Prostate gland (tissue), 2 donors: ENCODE data around the gene PEX11A. TPM values are rescaled to one million over a fixed set of nuclear protein-coding genes. Genes with fewer than 3 reads are reported as not detected.

ENCODE experiments used
- DNase-seq: peaks from one replicate; pipeline ENCODE4 v3.0.0-alpha.2; 2019; ENCODE audit warnings: low spot score
- H3K27ac ChIP-seq, 2 donors: fragments of 200-600 bp; sonication (generic); 2 replicates each; pipeline ENCODE4 v1.5.1; 2017 to 2019
- H3K27me3 ChIP-seq: fragments of 200-600 bp; sonication (generic); replicated peaks from 2 replicates; pipeline ENCODE4 v1.5.1; 2019; ENCODE audit not compliant: insufficient read depth
- H3K36me3 ChIP-seq, 2 donors: fragments of 200-600 bp; sonication (generic); 1 replicate in 1 of 2; 2 replicates in 1 of 2; pipeline versions ENCODE4 v1.5.1 to v1.8.1; 2017 to 2019
- H3K4me1 ChIP-seq: fragments of 200-600 bp; sonication (generic); replicated peaks from 2 replicates; pipeline ENCODE4 v1.5.1; 2019
- H3K4me3 ChIP-seq, 2 donors: fragments of 200-600 bp; sonication (generic); 2 replicates each; pipeline ENCODE4 v1.5.1; 2017 to 2019
- H3K9me3 ChIP-seq: fragments of 200-600 bp; sonication (generic); 2 replicates; pipeline ENCODE4 v1.5.1; 2017
- POLR2A ChIP-seq: fragments of 450-650 bp; IDR thresholded peaks from one replicate; pipeline ENCODE4 v1.6.1; 2016; ENCODE audit warnings: antibody characterized with exemption, mild to moderate bottlenecking
- POLR2AphosphoS5 ChIP-seq: sonication (generic); formaldehyde crosslinking; IDR thresholded peaks from one replicate; pipeline ENCODE4 v1.6.1; 2017; ENCODE audit warnings: antibody characterized with exemption
- WGBS: methylation state at CpG from one replicate; pipeline ENCODE4 v1.1.5; 2018; 5-methylcytosine and 5-hydroxymethylcytosine counted together
- intact Hi-C: fragments of 100-400 bp; cut with DNase I; formaldehyde crosslinking; loops from one replicate; pipeline ENCODE4 v1.14.2; 2022
- total RNA-seq, 2 donors: library from RNA; depleted of rRNA; stranded (reverse); fragments of >200 nt; gene quantifications; one replicate each; pipeline ENCODE4 v1.1.0, GENCODE V29; 2016
- TF ChIP-seq, protein P1 (sequence below), 4 experiments: fragments of 200-600 bp in 2 of 4; fragments of 450-650 bp in 2 of 4; sonication (generic) in 2 of 4; IDR thresholded peaks; 1 replicate in 3 of 4; 2 replicates in 1 of 4; pipeline ENCODE4 v1.5.1; 2016 to 2019; ENCODE audit warnings: antibody characterized with exemption in 4 of 4, mild to moderate bottlenecking in 2 of 4, moderate library complexity in 2 of 4

The PEX11A gene
- total RNA-seq, 2 donors from 2014 or later: 13.5 to 23.3 TPM

DNA sequence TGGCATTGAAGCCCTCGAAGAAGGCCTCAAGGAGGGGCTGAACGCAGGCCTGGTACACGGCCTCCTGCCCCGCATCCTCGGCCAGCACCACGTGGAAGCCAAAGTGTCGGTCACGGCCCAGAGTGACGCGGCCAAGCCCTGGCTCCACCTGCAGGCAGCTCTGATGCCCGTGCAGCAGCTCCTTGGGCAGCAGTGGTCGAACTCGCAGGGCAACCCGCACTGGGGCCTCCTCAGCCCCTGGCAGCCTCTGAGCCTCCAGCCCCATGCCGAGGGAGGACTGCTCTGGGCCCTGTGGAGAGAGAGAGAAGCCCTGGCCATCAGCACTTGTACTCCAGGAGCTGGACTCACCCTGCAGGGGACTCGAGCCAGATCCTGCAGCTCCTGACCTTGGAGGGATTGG lies 37.9 kb downstream of the PEX11A start:
- Histone ChIP-seq H3K4me3 (no peak overlapping the region), H3K9me3 (no peaks in the 10 kb centered on the region), H3K27me3 (no peaks in the 10 kb centered on the region), H3K27ac (no peak overlapping the region), H3K36me3 (no peaks in the 10 kb centered on the region), H3K4me1 (no peaks in the 10 kb centered on the region)
- WGBS: 88% methylated on average over 11 of the region's 16 CpGs
- DNase-seq: no peak
- TF ChIP-seq POLR2AphosphoS5 (no peak), POLR2A (no peak)
- TF ChIP-seq, protein P1, sequence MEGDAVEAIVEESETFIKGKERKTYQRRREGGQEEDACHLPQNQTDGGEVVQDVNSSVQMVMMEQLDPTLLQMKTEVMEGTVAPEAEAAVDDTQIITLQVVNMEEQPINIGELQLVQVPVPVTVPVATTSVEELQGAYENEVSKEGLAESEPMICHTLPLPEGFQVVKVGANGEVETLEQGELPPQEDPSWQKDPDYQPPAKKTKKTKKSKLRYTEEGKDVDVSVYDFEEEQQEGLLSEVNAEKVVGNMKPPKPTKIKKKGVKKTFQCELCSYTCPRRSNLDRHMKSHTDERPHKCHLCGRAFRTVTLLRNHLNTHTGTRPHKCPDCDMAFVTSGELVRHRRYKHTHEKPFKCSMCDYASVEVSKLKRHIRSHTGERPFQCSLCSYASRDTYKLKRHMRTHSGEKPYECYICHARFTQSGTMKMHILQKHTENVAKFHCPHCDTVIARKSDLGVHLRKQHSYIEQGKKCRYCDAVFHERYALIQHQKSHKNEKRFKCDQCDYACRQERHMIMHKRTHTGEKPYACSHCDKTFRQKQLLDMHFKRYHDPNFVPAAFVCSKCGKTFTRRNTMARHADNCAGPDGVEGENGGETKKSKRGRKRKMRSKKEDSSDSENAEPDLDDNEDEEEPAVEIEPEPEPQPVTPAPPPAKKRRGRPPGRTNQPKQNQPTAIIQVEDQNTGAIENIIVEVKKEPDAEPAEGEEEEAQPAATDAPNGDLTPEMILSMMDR (IDR thresholded peaks at IDR 0.05): no peak
- intact Hi-C loops: no loop called here

DNA sequence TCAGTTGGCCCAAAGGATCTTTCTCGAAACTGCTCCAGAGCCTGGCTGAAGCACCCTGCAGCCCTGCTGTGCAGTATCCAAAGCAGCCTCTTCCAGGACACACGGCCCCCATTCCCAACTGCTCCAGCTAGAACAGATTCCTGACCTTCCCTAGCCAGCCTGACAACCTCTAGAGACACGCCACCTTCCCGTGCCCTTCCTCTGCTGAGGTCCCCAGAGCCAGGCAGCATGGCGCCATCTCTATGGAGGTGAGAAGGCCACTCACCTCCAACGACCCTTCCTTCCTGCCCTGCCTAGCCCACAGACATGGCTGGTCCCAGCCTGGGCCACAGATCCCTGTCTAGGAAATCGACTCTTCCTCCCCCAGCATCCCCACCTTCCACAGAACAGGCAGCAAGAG lies 38.4 kb downstream of the PEX11A start:
- no peak for TF ChIP-seq POLR2AphosphoS5
- no peak for TF ChIP-seq POLR2A
- TF ChIP-seq, protein P1 (IDR thresholded peaks at IDR 0.05): no peak
- Histone ChIP-seq H3K4me3 (no peak overlapping the region), H3K9me3 (no peaks in the 10 kb centered on the region), H3K27me3 (no peaks in the 10 kb centered on the region), H3K4me1 (no peaks in the 10 kb centered on the region), H3K36me3 (no peaks in the 10 kb centered on the region), H3K27ac (no peak overlapping the region)
- intact Hi-C loops: no loop called here
- WGBS: 77% methylated on average over 7 of the region's 7 CpGs
- DNase-seq: no peak

DNA sequence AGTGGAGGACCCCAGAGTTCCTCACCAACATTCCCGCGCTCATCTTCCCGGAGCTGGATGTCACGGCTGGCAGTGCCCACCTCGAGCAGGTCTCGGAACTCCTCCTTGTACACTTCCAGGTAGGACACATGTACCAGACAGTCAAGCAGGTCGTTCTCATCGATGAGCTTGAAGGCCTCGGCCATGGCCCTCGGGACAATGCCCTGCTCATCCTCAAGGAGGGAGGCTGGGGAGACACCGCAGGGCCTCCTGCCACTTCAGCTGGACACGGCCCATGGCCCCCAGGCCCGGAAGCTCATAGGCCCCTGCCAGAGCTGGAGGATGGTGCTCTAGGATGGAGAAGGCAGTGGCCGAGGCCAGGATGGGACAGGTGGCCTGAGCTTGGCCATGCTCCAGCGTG lies 40.8 kb downstream of the PEX11A start:
- TF ChIP-seq, protein P1 (IDR thresholded peaks at IDR 0.05): no peak
- TF ChIP-seq POLR2AphosphoS5: no peak
- no peak for TF ChIP-seq POLR2A
- intact Hi-C loops: loop anchor here (10.0 kb wide), 1 partner anchor 95 kb away; no protein-coding TSS in a partner anchor
- Histone ChIP-seq H3K27ac (no peak overlapping the region), H3K4me1 (no peaks in the 10 kb centered on the region), H3K27me3 (no peaks in the 10 kb centered on the region), H3K9me3 (no peaks in the 10 kb centered on the region), H3K36me3 (no peaks in the 10 kb centered on the region), H3K4me3 (no peak overlapping the region)
- DNase-seq: no peak
- 93% methylated on average over 15 of the region's 15 CpGs for WGBS

DNA sequence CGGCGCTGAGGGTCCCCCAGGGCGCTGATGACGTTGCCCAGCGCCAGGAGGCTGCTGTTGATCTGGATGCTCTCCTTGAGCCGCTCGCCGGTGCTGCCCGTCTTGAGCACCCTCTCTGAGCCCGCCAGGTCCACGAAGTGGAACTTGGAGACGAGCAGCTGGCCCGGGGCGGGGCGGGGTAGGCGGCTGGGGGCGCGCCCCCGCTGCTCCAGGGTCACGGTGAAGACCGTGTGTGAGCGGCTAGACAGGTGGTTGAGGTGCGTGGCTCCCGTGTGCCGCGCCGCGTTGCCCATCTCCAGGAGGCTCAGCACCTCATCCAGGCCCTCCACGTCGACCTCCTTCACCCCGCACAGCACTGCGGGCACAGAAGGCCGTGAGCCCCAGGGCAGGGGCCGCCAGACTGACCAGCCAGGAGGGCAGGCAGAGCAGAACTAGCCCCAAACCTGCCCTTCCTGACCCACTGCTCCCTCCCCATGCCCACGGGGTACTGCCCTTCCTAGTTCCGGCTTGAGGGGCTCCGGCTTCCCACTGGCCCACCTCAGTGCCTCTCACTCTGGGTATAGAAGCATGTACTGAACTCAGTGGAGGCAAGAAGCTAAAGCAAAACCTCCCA lies 41.4 kb downstream of the PEX11A start:
- no peak overlapping the region for H3K4me3 ChIP-seq
- DNase-seq: no peak
- 91% methylated on average over 26 of the region's 37 CpGs for WGBS

More for the DNA sequence above, 41.4 kb downstream of the PEX11A start:
- no peaks in the 10 kb centered on the region for H3K4me1 ChIP-seq
- intact Hi-C loops: loop anchor here (10.0 kb wide), 1 partner anchor 96 kb away; no protein-coding TSS in a partner anchor
- H3K36me3 ChIP-seq: no peaks in the 10 kb centered on the region
- TF ChIP-seq POLR2AphosphoS5 (no peak), POLR2A (no peak)
- TF ChIP-seq, protein P1 (IDR thresholded peaks at IDR 0.05): no peak
- no peaks in the 10 kb centered on the region for H3K9me3 ChIP-seq
- H3K27ac ChIP-seq: no peak overlapping the region
- H3K27me3 ChIP-seq: no peaks in the 10 kb centered on the region
